Uterus (tissue), 2 donors: ENCODE data around the gene KRTAP9-8.
"Not testable (repeated sequence)": the region's sequence is repeated elsewhere in the genome, so short reads cannot be mapped to it uniquely, and the experiment has no call there.

ENCODE experiments used
- CTCF ChIP-seq, 4 experiments: fragments of 200-600 bp in 2 of 4; fragments of 450-650 bp in 2 of 4; sonication (generic) in 2 of 4; IDR thresholded peaks; one replicate each; pipeline ENCODE4 v1.5.1; 2016 to 2019; ENCODE audit warnings: antibody characterized with exemption in 4 of 4, mild to moderate bottlenecking in 2 of 4, moderate library complexity in 1 of 4
- POLR2A ChIP-seq, 2 donors: fragments of 450-650 bp; IDR thresholded peaks; one replicate each; pipeline ENCODE4 v1.6.1; 2016; ENCODE audit warnings: antibody characterized with exemption in 2 of 2, mild to moderate bottlenecking in 1 of 2, moderate library complexity in 1 of 2

GRCh38 chr17:41246995-41247787, 9.4 kb downstream of the KRTAP9-8 start:
- not testable (repeated sequence) for TF ChIP-seq CTCF, POLR2A (IDR thresholded peaks at IDR 0.05)
